Measurements from ENCODE around the gene OLA1.

The OLA1 gene

DNA sequence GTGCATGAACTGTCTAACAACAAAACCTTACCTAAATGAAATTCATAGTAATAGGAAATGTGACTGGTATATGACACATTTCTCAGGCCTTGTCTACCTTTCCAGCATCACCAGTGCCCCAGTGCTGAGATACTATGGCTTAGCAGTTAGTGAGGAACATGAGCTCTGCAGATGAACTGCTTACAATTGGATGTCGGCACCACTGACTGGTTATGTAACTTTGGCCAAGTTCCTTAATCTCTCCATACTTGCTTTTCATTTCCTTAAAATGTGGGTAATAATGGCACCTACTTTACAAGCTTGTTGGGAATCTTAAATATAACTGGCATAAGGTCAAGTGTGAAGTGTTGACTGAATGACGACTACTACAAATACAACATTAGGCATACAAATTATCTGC is 136.3 kb downstream of the OLA1 start:
- no peak for DNase-seq

- DNase-seq: no peak
These were observed 139.8 kb downstream of the OLA1 start for GRCh38 chr2:174108579-174108978.

- DNase-seq: no peak
These were observed 141.6 kb downstream of the OLA1 start for GRCh38 chr2:174106736-174107135.

DNA sequence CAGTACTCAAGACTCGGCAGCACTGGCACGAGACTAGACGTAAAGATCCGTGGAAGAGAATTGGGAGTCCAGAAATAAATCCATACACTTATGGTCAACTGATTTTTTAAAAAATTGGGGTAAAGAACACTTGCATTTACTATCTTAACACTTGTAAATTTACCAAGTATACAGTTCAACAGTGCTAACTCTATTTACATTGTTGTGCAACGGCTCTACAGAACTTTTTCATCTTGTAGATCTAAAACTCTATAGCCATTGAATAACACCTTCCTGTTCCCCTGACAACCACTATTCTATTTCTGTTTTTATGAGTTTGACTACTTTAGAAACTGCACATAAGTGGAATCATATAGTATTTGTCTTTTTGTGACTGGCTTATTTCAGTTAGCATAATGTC is 153.8 kb downstream of the OLA1 start:
- no peak for DNase-seq

- DNase-seq: no peak
These were observed 157.9 kb downstream of the OLA1 start for GRCh38 chr2:174090476-174090875.

GRCh38 chr2:174088706-174089460 is 159.4 kb downstream of the OLA1 start:
- DNase-seq: no peak

GRCh38 chr2:174086708-174087107 is 161.6 kb downstream of the OLA1 start:
- no peak for DNase-seq

DNA sequence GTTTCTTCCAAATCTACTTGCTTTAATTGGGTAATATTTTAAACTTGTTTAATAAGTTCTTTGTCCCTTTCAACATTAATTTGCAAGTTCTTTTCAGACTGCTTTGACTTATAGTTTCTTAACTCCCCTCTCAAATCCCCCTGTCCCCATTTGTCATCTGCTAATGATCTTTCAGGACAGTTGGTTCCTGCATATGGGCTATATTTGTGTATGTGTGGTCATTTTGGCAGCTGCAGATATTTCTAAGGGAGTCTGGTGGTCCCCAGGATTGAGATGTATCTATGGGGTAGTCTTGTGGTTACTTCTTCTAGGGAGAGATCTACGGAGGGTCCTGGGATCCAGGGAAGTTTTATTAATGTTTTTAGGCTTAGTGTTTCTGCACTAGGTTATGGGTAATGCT is 162.6 kb downstream of the OLA1 start:
- DNase-seq: no peak

DNA sequence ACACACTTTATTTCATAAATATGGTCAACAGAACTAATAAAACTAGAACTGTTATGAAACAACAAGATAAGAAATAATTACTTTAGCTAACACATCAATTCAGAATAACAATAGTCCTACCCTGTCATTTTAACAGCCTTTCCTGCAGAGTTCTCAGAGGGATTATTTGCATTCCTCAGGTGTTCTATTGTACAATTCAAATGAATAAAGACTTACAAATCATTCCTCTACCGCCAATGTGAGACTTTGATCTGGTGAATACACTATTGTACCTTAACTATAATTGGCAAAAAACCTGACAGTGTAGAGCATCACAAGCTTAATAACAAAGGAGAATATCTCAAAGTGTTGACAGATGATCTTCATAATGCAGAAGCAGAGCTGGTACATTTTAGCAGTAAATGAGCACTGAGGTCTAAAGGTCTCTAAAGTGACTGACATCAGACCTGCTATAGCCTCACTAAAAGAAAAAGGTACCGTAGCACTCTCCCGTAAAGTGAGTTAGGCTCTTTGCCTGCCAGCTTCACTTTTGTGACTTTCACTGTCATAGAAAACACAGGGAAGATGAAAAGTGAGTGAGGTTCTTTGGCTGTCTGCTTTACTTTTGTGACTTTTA is 164.4 kb downstream of the OLA1 start:
- no peak for DNase-seq

DNA sequence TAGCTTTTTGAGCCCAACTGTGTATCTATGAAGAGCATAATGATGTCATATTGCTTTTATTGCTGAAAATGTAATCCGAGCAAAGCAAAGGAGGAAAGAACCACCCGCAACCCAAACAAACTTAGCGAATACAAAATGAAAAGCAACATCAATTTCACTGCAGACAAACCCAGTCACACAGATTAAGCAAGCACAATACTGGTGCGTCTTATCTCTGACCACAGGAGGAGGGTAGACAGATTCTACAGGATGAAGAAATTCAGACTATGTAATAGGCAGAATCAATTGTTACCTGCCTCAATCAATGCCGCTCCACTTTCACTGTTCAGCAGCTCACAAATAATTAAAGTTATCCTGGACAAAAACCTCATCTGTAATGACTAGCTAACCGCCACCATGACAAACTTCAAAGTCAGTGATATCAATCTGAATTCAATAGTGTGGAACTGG is 167.6 kb downstream of the OLA1 start:
- no peak for DNase-seq

DNA sequence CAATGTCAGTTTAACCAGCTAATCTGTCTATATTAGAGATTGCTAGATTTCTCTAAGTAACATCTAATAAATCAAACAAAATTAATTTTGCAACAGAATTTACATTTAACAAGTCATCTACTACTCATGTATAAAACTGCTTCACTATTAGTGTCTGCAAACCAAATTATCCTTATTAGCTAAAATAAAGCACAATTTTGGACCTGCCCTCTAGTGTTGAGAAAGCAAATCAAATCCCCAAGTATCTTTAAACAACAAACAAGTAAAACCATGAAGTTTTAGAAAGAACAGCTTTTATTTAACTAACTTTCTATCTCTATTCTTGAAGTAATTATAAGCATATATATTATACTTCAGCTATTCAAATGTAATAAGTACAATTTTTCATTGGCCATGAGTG is 170.1 kb downstream of the OLA1 start:
- no peak for DNase-seq

- DNase-seq: no peak
These were observed 171.4 kb downstream of the OLA1 start for GRCh38 chr2:174076975-174077374.

- DNase-seq: no peak
These were observed 172.3 kb downstream of the OLA1 start for GRCh38 chr2:174076040-174076439.

DNA sequence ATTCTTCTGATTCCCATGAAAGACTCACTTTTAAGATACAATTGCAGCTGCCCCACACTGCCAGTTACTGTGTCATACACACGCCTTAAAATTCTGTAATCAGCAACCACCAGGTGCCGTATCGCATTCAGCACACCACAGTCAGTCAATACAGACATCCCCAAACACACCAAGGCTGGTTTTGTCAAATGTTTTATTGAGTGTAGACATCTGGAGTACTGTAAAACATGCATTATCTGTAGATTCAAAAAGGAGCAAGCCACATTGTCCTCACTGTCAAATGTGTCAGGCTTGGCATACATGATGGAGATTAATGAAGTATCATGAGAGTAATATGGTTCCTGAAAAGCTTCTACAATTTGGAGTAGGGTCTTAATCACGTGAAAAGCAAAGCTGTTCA is 173.5 kb downstream of the OLA1 start:
- DNase-seq: peak; percentile 7

DNA sequence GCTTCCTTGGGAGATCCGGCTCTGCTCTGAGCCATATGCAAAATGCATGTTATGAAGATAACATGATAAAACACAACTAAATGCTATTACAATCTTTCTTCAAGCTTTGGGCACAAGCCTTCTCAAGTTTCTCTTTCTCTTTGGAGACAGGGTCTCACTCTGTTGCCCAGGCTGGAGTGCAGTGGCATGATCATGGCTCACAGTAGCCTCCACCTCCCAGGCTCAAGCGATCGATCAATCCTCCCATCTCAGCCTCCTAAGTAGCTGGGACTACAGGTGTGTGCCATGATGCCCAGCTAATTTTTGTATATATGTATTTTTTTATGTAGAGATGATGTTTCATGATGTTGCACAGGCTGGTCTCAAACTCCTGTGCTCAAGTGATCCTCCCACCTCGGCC is 175.5 kb downstream of the OLA1 start:
- DNase-seq: no peak

DNA sequence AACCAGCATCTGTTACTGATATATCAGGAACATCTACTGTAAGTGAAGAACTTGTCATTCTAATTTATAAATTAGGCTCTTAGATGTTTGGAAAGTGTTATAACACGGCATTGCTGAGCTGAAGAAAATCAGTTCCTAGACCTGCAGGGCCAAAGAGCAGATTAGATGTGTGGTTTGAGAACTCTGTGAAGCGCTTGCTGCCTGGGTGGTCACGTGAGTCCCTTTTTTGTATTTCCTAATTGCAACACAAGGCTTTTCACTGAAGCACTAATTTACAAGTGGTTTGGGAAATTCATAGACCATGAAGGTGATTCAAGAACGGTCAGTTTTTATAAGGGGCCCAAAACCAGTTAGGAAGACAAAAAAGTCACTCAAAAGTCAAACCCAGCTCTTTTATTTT is 176.3 kb downstream of the OLA1 start:
- DNase-seq: peak; percentile 4

DNA sequence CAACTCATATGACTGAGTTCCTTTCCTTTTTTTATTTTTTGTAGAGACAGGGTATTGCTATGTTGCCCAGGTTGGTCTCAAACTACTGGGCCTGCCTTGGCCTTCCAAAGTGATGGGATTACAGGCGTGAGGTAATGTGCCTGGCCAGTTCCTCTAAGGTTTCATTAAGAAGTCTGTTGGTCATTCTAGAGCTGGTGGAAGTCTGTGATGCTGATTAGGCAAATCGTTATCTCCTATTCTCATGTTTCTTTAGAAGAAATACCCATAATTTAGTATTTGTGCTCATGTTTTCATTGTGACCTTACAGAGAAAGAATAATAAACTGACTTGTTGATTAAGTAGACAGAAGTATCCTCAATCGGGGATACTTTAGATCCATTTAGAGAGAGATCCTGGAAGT is 177.0 kb downstream of the OLA1 start:
- DNase-seq: no peak

- DNase-seq: no peak
These were observed 178.1 kb downstream of the OLA1 start for GRCh38 chr2:174070281-174070680.

DNA sequence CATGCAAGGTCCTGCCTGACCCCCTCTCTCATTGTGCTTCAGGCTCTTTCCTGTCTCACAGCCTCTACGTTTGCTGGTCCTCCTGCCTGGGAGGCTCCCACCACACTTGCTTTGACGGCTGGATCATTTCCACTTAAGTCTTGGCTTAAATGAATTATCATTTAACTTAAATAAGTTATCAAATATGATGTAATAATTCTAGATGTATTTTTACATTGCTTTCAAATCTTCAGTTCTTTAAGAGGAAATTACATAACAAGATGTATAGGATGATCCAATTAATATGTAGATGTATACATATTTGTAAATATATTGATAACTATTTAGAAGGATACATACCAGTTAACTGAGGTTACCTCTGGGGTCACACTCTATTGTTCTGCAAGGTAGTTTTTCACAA is 180.5 kb downstream of the OLA1 start:
- DNase-seq: no peak

DNA sequence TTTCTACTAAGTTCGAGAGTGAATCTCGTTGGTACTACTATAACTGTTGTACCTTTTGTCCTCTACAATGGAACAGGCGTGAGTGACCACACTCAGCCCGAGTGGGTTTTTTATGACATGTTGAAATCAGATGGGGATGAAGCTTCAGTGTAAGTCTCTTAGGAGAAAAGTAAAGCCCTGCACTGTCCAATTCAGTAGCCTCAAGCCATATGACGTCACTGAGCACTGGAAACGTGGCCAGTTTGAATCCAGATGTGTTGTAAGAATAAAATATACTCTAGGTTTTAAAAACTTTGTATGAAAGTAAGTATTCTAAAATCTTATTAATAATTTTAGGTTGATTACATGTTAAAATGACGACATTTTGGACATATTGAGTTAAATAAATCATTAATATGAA is 181.5 kb downstream of the OLA1 start:
- DNase-seq: no peak

GRCh38 chr2:174063492-174064092 is 184.7 kb downstream of the OLA1 start:
- no peak for DNase-seq

GRCh38 chr2:174062934-174063333 is 185.4 kb downstream of the OLA1 start:
- DNase-seq: no peak

DNA sequence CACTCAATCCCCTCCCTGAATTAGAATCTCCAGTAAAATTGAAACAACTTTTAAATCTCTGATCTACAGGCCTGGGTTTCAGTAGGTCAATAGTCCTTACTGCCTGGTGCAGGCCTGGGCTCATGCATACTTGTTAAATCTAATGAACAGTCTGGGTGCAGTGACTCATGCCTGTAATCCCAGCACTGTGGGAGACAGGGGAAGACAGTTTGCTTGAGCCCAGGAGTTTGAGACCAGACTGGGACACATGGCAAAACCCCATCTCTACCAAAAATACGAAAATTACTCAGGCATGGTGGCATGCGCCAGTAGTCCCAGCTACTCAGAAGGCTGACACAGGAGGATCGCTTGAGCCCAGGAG is 188.5 kb downstream of the OLA1 start:
- no peak for DNase-seq

DNA sequence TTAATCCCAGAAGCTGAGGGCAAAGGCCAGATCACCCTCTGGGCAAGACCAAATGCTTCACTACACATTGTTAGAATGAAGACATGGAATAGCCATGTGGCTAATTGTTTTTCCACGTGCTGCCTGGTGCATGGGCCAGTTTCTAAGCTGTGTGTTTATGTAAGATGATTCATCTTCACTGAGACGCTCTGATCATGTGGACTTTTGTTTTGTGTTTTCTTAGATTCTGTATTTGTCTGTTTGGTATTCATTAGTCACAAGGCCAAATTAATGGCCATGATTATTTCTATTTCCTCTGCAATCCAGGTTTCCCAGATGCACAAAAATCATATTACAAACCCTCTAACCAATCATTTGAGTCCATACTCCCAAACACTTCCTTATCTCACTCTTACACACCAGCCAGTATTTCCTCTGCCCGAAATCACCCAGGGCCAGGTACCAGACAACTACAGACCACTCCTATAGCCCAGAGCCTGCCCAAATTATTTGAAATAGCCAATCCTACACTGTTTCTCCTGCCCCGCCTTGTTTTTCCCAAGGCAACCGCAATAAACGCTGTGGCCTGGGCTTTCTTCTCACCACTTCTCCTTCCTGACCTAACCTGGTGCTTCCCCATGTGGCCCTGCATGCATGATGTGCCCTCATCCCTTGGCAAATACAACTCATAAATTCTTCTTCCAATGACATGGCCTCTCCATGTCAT is 189.0 kb downstream of the OLA1 start:
- no peak for DNase-seq

Data from NCI-H187 treated with DMSO at 0.1 percent for 48 hours (cell line).